SK-N-SH treated with all-trans-retinoic acid at 6 μM for 48 hours (cell line): Measurements from ENCODE around the gene PRSS56.

Experiments
- ATAC-seq: fragments of 200-7000 bp; cut with Tn5 transposase; 3 replicates; pipeline ENCODE4 v1.9.1; 2020; ENCODE audit warnings: mild to moderate bottlenecking, moderate library complexity
- ARNTL ChIP-seq: fragments of 450-650 bp; formaldehyde crosslinking; IDR thresholded peaks from 2 replicates; pipeline ENCODE4 v1.5.0; 2020; ENCODE audit warnings: low read depth, mild to moderate bottlenecking, moderate library complexity, borderline replicate concordance
- BACH2 ChIP-seq: fragments of 250-450 bp; sonication (Bioruptor Pico); IDR thresholded peaks from 2 replicates; pipeline ENCODE4 v1.9.0; 2021; ENCODE audit warnings: mild to moderate bottlenecking, borderline replicate concordance
- CSDC2 ChIP-seq: fragments of 250-450 bp; sonication (Bioruptor Pico); IDR thresholded peaks from 2 replicates; pipeline ENCODE4 v1.5.0; 2020; ENCODE audit warnings: mild to moderate bottlenecking, moderate library complexity
- GLIS3 ChIP-seq: fragments of 250-450 bp; sonication (Bioruptor Pico); IDR thresholded peaks from 2 replicates; pipeline ENCODE4 v1.5.0; 2020; ENCODE audit warnings: mild to moderate bottlenecking, moderate library complexity
- ISL1 ChIP-seq: fragments of 250-450 bp; sonication (Bioruptor Pico); IDR thresholded peaks from 2 replicates; pipeline ENCODE4 v2.1.2; 2022; ENCODE audit warnings: mild to moderate bottlenecking, moderate library complexity
- OSR1 ChIP-seq: fragments of 250-450 bp; sonication (Bioruptor Pico); IDR thresholded peaks from 2 replicates; pipeline ENCODE4 v1.8.0; 2022; ENCODE audit warnings: moderate library complexity, mild to moderate bottlenecking, inconsistent platforms
- PPARA ChIP-seq: fragments of 250-450 bp; sonication (Bioruptor Pico); IDR thresholded peaks from 2 replicates; pipeline ENCODE4 v1.5.0; 2020; ENCODE audit warnings: mild to moderate bottlenecking, borderline replicate concordance
- RARB ChIP-seq: fragments of 250-450 bp; sonication (Bioruptor Pico); IDR thresholded peaks from 2 replicates; pipeline ENCODE4 v1.8.0; 2021; ENCODE audit warnings: mild to moderate bottlenecking, moderate library complexity
- SNAI2 ChIP-seq: fragments of 250-450 bp; sonication (Bioruptor Pico); IDR thresholded peaks from 2 replicates; pipeline ENCODE4 v1.5.0; 2020; ENCODE audit warnings: mild to moderate bottlenecking, moderate library complexity
- TCF4 ChIP-seq: fragments of 250-450 bp; sonication (Bioruptor Pico); IDR thresholded peaks from 2 replicates; pipeline ENCODE4 v1.8.0; 2021; ENCODE audit warnings: mild to moderate bottlenecking, moderate library complexity, borderline replicate concordance
- TOX ChIP-seq: fragments of 250-450 bp; sonication (Bioruptor Pico); IDR thresholded peaks from 2 replicates; pipeline ENCODE4 v1.8.0; 2021; ENCODE audit warnings: mild to moderate bottlenecking, moderate library complexity, borderline replicate concordance
- ZC3H10 ChIP-seq: fragments of 250-450 bp; sonication (Bioruptor Pico); IDR thresholded peaks from 2 replicates; pipeline ENCODE4 v1.5.1; 2021; ENCODE audit warnings: mild to moderate bottlenecking, moderate library complexity
- ZFP3 ChIP-seq: fragments of 250-450 bp; sonication (Bioruptor Pico); IDR thresholded peaks from 2 replicates; pipeline ENCODE4 v1.5.0; 2020; ENCODE audit warnings: mild to moderate bottlenecking, moderate library complexity
- ZFP30 ChIP-seq: fragments of 450-650 bp; formaldehyde crosslinking; IDR thresholded peaks from 2 replicates; pipeline ENCODE4 v1.5.0; 2022; ENCODE audit warnings: mild to moderate bottlenecking, moderate library complexity
- ZNF565 ChIP-seq: fragments of 450-650 bp; formaldehyde crosslinking; conservative IDR thresholded peaks from 2 replicates; pipeline ENCODE4 v1.5.0; 2020; ENCODE audit warnings: low read depth, mild to moderate bottlenecking, moderate library complexity
- ZNF70 ChIP-seq: fragments of 450-650 bp; formaldehyde crosslinking; IDR thresholded peaks from 2 replicates; pipeline ENCODE4 v1.5.0; 2020; ENCODE audit warnings: mild to moderate bottlenecking, moderate library complexity
- TF ChIP-seq, protein P1 (sequence below): fragments of 250-450 bp; sonication (Bioruptor Pico); IDR thresholded peaks from 2 replicates; pipeline ENCODE4 v1.5.1; 2021; ENCODE audit warnings: mild to moderate bottlenecking, moderate library complexity
- TF ChIP-seq, protein P2 (sequence below): fragments of 250-450 bp; sonication (Bioruptor Pico); IDR thresholded peaks from 2 replicates; pipeline ENCODE4 v1.8.0; 2020; ENCODE audit warnings: mild to moderate bottlenecking, moderate library complexity, borderline replicate concordance
- TF ChIP-seq, protein P3 (sequence below): fragments of 250-450 bp; sonication (Bioruptor Pico); IDR thresholded peaks from 2 replicates; pipeline ENCODE4 v1.8.0; 2021; ENCODE audit warnings: low read depth, mild to moderate bottlenecking, moderate library complexity, borderline replicate concordance

The PRSS56 gene

DNA sequence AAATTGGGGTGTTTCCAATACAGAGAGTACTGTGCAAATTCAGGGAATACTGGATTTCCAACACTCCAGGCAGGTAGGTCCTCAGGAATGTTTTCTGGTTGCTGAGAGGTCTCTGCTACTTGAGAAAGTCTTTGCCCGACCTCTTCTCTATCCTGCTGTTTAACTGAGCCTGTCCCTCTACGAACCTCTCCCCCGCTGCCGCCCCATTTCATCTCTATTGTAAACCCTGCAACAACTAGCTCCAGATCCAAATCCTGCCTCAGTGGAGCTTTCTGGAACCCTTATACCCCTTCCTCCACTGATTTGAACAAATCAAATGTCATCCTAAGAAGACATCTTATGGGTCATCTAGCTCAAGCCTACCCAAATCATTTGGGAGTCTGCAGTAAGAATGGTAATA lies 31.6 kb downstream of the PRSS56 start:
- no peak for ATAC-seq

DNA sequence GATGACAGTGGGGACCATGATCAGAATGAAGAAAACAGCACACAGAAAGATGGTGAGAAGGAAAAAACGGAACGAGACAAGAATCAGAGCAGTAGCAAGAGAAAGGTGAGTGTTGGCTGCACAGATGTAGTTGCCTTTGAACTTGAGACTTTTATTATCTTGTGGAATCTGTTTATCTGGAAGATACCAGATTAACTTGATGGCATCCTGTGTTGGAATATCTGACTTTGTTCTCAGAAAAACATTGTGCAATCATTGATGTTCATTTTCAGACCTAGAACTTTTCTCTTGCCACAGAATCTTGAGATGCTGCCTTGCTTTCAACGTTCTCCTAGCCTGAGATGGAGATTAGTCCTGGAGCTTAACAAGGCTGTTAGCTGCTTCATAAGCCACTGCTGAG lies 36.2 kb downstream of the PRSS56 start:
- no peak for ATAC-seq
- no peak for TF ChIP-seq ZFP3 (CRISPR knock-in tag)
- TF ChIP-seq ARNTL (CRISPR knock-in tag) = no peak
- no peak for TF ChIP-seq TCF4 (CRISPR knock-in tag)
- no peak for TF ChIP-seq SNAI2 (CRISPR knock-in tag)

More for the DNA sequence above, 31.6 kb downstream of the PRSS56 start:
- TF ChIP-seq, protein P1, sequence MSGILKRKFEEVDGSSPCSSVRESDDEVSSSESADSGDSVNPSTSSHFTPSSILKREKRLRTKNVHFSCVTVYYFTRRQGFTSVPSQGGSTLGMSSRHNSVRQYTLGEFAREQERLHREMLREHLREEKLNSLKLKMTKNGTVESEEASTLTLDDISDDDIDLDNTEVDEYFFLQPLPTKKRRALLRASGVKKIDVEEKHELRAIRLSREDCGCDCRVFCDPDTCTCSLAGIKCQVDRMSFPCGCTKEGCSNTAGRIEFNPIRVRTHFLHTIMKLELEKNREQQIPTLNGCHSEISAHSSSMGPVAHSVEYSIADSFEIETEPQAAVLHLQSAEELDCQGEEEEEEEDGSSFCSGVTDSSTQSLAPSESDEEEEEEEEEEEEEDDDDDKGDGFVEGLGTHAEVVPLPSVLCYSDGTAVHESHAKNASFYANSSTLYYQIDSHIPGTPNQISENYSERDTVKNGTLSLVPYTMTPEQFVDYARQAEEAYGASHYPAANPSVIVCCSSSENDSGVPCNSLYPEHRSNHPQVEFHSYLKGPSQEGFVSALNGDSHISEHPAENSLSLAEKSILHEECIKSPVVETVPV (CRISPR knock-in tag) = no peak
- TF ChIP-seq, protein P2, sequence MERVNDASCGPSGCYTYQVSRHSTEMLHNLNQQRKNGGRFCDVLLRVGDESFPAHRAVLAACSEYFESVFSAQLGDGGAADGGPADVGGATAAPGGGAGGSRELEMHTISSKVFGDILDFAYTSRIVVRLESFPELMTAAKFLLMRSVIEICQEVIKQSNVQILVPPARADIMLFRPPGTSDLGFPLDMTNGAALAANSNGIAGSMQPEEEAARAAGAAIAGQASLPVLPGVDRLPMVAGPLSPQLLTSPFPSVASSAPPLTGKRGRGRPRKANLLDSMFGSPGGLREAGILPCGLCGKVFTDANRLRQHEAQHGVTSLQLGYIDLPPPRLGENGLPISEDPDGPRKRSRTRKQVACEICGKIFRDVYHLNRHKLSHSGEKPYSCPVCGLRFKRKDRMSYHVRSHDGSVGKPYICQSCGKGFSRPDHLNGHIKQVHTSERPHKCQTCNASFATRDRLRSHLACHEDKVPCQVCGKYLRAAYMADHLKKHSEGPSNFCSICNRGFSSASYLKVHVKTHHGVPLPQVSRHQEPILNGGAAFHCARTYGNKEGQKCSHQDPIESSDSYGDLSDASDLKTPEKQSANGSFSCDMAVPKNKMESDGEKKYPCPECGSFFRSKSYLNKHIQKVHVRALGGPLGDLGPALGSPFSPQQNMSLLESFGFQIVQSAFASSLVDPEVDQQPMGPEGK (CRISPR knock-in tag) = no peak
- no peak for TF ChIP-seq ZNF565 (CRISPR knock-in tag)
- TF ChIP-seq GLIS3 = no peak

DNA sequence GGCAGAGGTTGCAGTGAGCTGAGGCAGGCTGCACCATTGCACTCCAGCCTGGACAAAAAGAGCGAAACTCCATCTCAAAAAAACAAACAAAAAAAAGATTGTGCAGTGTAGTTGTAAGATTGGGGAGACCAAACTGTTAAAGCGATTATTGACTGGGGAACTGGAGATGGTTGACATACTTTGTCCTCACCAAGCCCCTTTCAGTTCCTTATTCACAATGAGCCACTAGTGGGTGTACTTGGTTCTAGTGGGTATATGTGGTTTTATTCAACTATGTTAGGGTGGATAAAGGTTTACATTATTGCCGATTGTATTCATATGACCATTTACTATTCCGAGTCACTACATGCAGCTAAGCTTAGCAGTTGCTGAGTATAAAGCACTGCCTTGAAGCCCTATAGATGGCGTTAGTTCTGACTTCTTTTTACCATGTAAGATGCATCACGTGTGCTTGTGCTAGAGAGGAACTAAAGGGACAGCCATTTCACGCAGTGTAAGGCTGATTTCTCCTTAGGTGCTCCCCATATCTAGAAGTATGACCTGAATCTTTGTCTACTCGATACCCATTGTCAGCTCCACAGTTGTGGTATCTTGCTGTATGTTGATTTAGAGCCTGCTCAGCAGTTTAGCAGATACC lies 42.4 kb downstream of the PRSS56 start:
- ATAC-seq = no peak; the same call in 2 of the 3 replicates
- TF ChIP-seq CSDC2 (CRISPR knock-in tag) = no peak
- TF ChIP-seq ZNF70 (CRISPR knock-in tag) = no peak
- TF ChIP-seq TOX (CRISPR knock-in tag) = no peak
- no peak for TF ChIP-seq ARNTL (CRISPR knock-in tag)
- no peak for TF ChIP-seq SNAI2 (CRISPR knock-in tag)
- TF ChIP-seq RARB = no peak
- no peak for TF ChIP-seq BACH2 (CRISPR knock-in tag)
- no peak for TF ChIP-seq ZFP30 (CRISPR knock-in tag)
- TF ChIP-seq, protein P3, sequence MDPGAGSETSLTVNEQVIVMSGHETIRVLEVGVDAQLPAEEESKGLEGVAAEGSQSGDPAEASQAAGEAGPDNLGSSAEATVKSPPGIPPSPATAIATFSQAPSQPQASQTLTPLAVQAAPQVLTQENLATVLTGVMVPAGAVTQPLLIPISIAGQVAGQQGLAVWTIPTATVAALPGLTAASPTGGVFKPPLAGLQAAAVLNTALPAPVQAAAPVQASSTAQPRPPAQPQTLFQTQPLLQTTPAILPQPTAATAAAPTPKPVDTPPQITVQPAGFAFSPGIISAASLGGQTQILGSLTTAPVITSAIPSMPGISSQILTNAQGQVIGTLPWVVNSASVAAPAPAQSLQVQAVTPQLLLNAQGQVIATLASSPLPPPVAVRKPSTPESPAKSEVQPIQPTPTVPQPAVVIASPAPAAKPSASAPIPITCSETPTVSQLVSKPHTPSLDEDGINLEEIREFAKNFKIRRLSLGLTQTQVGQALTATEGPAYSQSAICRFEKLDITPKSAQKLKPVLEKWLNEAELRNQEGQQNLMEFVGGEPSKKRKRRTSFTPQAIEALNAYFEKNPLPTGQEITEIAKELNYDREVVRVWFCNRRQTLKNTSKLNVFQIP (CRISPR knock-in tag) = no peak
- TF ChIP-seq TCF4 (CRISPR knock-in tag) = no peak
- TF ChIP-seq, protein P2 (CRISPR knock-in tag) = no peak
- TF ChIP-seq, protein P1 (CRISPR knock-in tag) = no peak

DNA sequence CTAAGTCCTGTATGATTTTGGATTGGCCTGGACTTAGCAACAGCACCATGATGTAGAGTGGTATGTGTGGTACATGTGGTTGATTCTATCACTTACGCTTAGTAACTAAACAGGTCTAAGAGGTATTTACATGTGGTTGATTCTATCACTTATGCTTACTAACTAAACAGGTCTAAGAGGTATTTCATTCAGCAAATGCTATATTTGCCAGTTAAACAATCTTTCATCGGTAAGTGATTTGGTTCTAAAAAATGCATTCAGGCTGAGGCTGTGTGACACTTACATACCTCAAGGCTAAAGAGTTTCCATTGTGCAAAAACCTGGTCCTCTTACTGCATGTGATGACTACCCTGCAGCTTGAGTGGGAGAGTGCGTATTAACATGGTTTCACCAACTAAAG lies 43.4 kb downstream of the PRSS56 start:
- ATAC-seq = no peak

More for the DNA sequence above, 43.4 kb downstream of the PRSS56 start:
- TF ChIP-seq ISL1 (no peak), CSDC2 (CRISPR knock-in tag) (no peak), ARNTL (CRISPR knock-in tag) (no peak), ZFP3 (CRISPR knock-in tag) (no peak), OSR1 (no peak), TOX (CRISPR knock-in tag) (no peak), BACH2 (CRISPR knock-in tag) (no peak), PPARA (CRISPR knock-in tag) (no peak), ZC3H10 (no peak), ZNF70 (CRISPR knock-in tag) (no peak), TCF4 (CRISPR knock-in tag) (no peak), SNAI2 (CRISPR knock-in tag) (no peak), ZFP30 (CRISPR knock-in tag) (no peak)
- TF ChIP-seq, protein P1 (CRISPR knock-in tag) = no peak
- TF ChIP-seq, protein P2 (CRISPR knock-in tag) = no peak
